UCSD-AML1 (cell line): Measurements from ENCODE around the gene RABL2B.

Experiments used
- DNase-seq: peaks from one replicate; lab custom pipeline; 2025; ENCODE audit not compliant: unreplicated experiment; lab: John Stamatoyannopoulos, UW

The RABL2B gene

GRCh38 chr22:50722716-50723428 lies 60.6 kb downstream of the RABL2B start:
- DNase-seq: no peak

- DNase-seq: no peak
These were observed 61.3 kb downstream of the RABL2B start for GRCh38 chr22:50722048-50722701.

GRCh38 chr22:50721257-50721844 lies 62.1 kb downstream of the RABL2B start:
- DNase-seq: no peak

- no peak for DNase-seq
These were observed 62.9 kb downstream of the RABL2B start for GRCh38 chr22:50720301-50721256.

GRCh38 chr22:50719814-50720300 lies 63.6 kb downstream of the RABL2B start:
- no peak for DNase-seq

- DNase-seq: no peak
These were observed 65.1 kb downstream of the RABL2B start for GRCh38 chr22:50718352-50718709.

GRCh38 chr22:50717709-50718351 lies 65.6 kb downstream of the RABL2B start:
- no peak for DNase-seq
